Occipital lobe (tissue), 2 donors: ENCODE measurements around the gene APBA3. TPM values are rescaled to one million over a fixed set of nuclear protein-coding genes. Genes with fewer than 3 reads are reported as not detected.
A peak's percentile ranks its signal among the peaks of the same experiment; 100 is the strongest.

Source experiments
- DNase-seq: peaks from one replicate; lab custom pipeline; 2025; lab: John Stamatoyannopoulos, UW
- total RNA-seq: library from RNA; depleted of rRNA; stranded (reverse); fragments of >200 nt; gene quantifications from one replicate; pipeline ENCODE4 v1.2.3, GENCODE V29; 2014

APBA3 gene
- total RNA-seq, 1 donor from 2014 or later = 12.3 TPM

GRCh38 chr19:3788996-3789778, 27.7 kb upstream of the APBA3 start:
- DNase-seq = no peak

- no peak for DNase-seq
Measured at GRCh38 chr19:3785938-3786824, 24.7 kb upstream of the APBA3 start, which contains the start of gene MATK. Gene MATK, minus strand, starts transcription at chr19:3786381. Its CDS starts 1,246 bp downstream, at chr19:3785135.

- DNase-seq = peak; percentile 38
Measured at GRCh38 chr19:3785451-3785937, 24.0 kb upstream of the APBA3 start.

- DNase-seq = no peak
Measured at GRCh38 chr19:3784607-3785450, 23.3 kb upstream of the APBA3 start.

- no peak for DNase-seq
Measured at GRCh38 chr19:3783660-3784584, 22.4 kb upstream of the APBA3 start.

- no peak for DNase-seq
Measured at GRCh38 chr19:3782903-3783302, 21.4 kb upstream of the APBA3 start.

- no peak for DNase-seq
Measured at GRCh38 chr19:3782330-3782729, 20.8 kb upstream of the APBA3 start.

- DNase-seq = no peak
Measured at GRCh38 chr19:3781603-3782002, 20.1 kb upstream of the APBA3 start.

- no peak for DNase-seq
Measured at GRCh38 chr19:3780786-3781304, 19.4 kb upstream of the APBA3 start.

- DNase-seq = no peak
Measured at GRCh38 chr19:3778899-3779723, 17.6 kb upstream of the APBA3 start.

- no peak for DNase-seq
Measured at GRCh38 chr19:3778104-3778867, 16.8 kb upstream of the APBA3 start.

- no peak for DNase-seq
Measured at GRCh38 chr19:3776479-3777040, 15.1 kb upstream of the APBA3 start.

- no peak for DNase-seq
Measured at GRCh38 chr19:3775831-3776230, 14.3 kb upstream of the APBA3 start.

GRCh38 chr19:3775374-3775711, 13.9 kb upstream of the APBA3 start:
- DNase-seq = no peak

GRCh38 chr19:3774621-3775373, 13.3 kb upstream of the APBA3 start:
- no peak for DNase-seq

GRCh38 chr19:3773814-3774515, 12.5 kb upstream of the APBA3 start:
- no peak for DNase-seq
